ENCODE measurements around the gene RCSD1.

- TF ChIP-seq POLR2A (IDR thresholded peaks at IDR 0.05; ENCODE audit: low read depth, low read length): no peak
- TF ChIP-seq POLR2AphosphoS5 (IDR thresholded peaks at IDR 0.05; ENCODE audit: low read depth, low read length): no peak
Observed at GRCh38 chr1:167679714-167680113, 49.7 kb downstream of the RCSD1 start.

Data from GM12892 (cell line).